GM23338 (cell line): ENCODE measurements around the gene RABGAP1L. TPM values are rescaled to one million over a fixed set of nuclear protein-coding genes. Genes with fewer than 3 reads are reported as not detected.

ENCODE experiments used
- ATAC-seq: fragments of 200-7000 bp; cut with Tn5 transposase; 3 replicates; pipeline ENCODE4 v1.9.1; 2020
- DNase-seq: peaks from one replicate; pipeline ENCODE4 v3.0.0-alpha.2; 2015; ENCODE audit warnings: low spot score
- H2AFZ ChIP-seq: fragments of 200-600 bp; sonication (generic); 2 replicates; pipeline ENCODE4 v1.8.0; 2016; ENCODE audit warnings: antibody characterized with exemption, mild to moderate bottlenecking, moderate library complexity
- H3F3A ChIP-seq: fragments of 200-600 bp; sonication (generic); replicated peaks from 2 replicates; pipeline ENCODE4 v1.8.0; 2017; ENCODE audit warnings: antibody characterized with exemption, mixed run types, low read depth
- H3K27ac ChIP-seq: fragments of 200-600 bp; sonication (generic); 2 replicates; pipeline ENCODE4 v1.6.1; 2016; ENCODE audit warnings: low read depth
- H3K27me3 ChIP-seq: fragments of 200-600 bp; sonication (generic); 2 replicates; pipeline ENCODE4 v1.8.0; 2016; ENCODE audit warnings: mild to moderate bottlenecking, mixed run types, moderate library complexity; ENCODE audit not compliant: insufficient read depth
- H3K36me3 ChIP-seq: fragments of 200-600 bp; sonication (generic); 2 replicates; pipeline ENCODE4 v1.8.0; 2016; ENCODE audit warnings: mild to moderate bottlenecking; ENCODE audit not compliant: insufficient read depth
- H3K4me1 ChIP-seq: fragments of 200-600 bp; sonication (generic); 2 replicates; pipeline ENCODE4 v1.8.0; 2016; ENCODE audit warnings: mild to moderate bottlenecking, moderate library complexity; ENCODE audit not compliant: insufficient read depth
- H3K4me2 ChIP-seq: fragments of 200-600 bp; sonication (generic); 2 replicates; pipeline ENCODE4 v1.7.1; 2017; ENCODE audit warnings: mixed run types
- H3K4me3 ChIP-seq: fragments of 200-600 bp; sonication (generic); 2 replicates; pipeline ENCODE4 v1.6.1; 2016; ENCODE audit warnings: mixed run types
- H3K79me2 ChIP-seq: fragments of 200-600 bp; sonication (generic); replicated peaks from 2 replicates; pipeline ENCODE4 v1.8.0; 2017; ENCODE audit warnings: mild to moderate bottlenecking; ENCODE audit not compliant: insufficient read depth
- H3K9me2 ChIP-seq: fragments of 200-600 bp; sonication (generic); 2 replicates; pipeline ENCODE4 v1.8.0; 2017; ENCODE audit not compliant: insufficient read depth
- H4K20me1 ChIP-seq: fragments of 200-600 bp; sonication (generic); replicated peaks from 2 replicates; pipeline ENCODE4 v1.8.0; 2017; ENCODE audit warnings: mild to moderate bottlenecking; ENCODE audit not compliant: insufficient read depth
- H3K27ac Mint-ChIP-seq: 2 replicates; pipeline ENCODE4 v1.8.0; 2020; ENCODE audit warnings: inconsistent platforms, mild to moderate bottlenecking, moderate library complexity, mixed read lengths
- H3K27me3 Mint-ChIP-seq: 3 replicates; pipeline ENCODE4 v1.8.0; 2022; ENCODE audit warnings: low read depth, mild to moderate bottlenecking, moderate library complexity, mixed read lengths, inconsistent platforms; ENCODE audit not compliant: insufficient read depth, poor library complexity
- H3K36me3 Mint-ChIP-seq: 3 replicates; pipeline ENCODE4 v1.8.0; 2021; ENCODE audit warnings: low read depth, mild to moderate bottlenecking, inconsistent platforms, moderate library complexity, mixed read lengths
- H3K4me1 Mint-ChIP-seq: 3 replicates; pipeline ENCODE4 v1.8.0; 2020; ENCODE audit warnings: mild to moderate bottlenecking, inconsistent platforms, mixed read lengths
- H3K4me3 Mint-ChIP-seq: 3 replicates; pipeline ENCODE4 v1.8.0; 2021; ENCODE audit warnings: moderate library complexity, mild to moderate bottlenecking, inconsistent platforms, mixed read lengths
- H3K9me3 Mint-ChIP-seq: 3 replicates; pipeline ENCODE4 v1.8.0; 2020; ENCODE audit warnings: moderate library complexity, mild to moderate bottlenecking, inconsistent platforms, mixed read lengths
- CREB1 ChIP-seq: fragments of 250-450 bp; sonication (Bioruptor Pico); IDR thresholded peaks from 2 replicates; pipeline ENCODE4 v1.5.0; 2020; ENCODE audit warnings: low read depth, mild to moderate bottlenecking, moderate library complexity
- CTCF ChIP-seq, 2 experiments: fragments of 200-600 bp in 1 of 2; sonication (generic) in 1 of 2; conservative IDR thresholded peaks; 2 replicates each; pipeline versions ENCODE4 v1.5.1 to v1.6.1; 2016 to 2017; ENCODE audit warnings: antibody characterized with exemption in 2 of 2, low read depth in 2 of 2, mild to moderate bottlenecking in 2 of 2, moderate library complexity in 1 of 2
- EZH2 ChIP-seq: fragments of 200-600 bp; sonication (generic); IDR thresholded peaks from one replicate; pipeline ENCODE4 v1.8.0; 2017; ENCODE audit warnings: antibody characterized with exemption, mild to moderate bottlenecking, low read depth; ENCODE audit not compliant: unreplicated experiment
- EZH2phosphoT487 ChIP-seq: fragments of 200-600 bp; sonication (generic); IDR thresholded peaks from one replicate; pipeline ENCODE4 v1.8.1; 2018; ENCODE audit warnings: antibody characterized with exemption; ENCODE audit not compliant: unreplicated experiment
- JUNB ChIP-seq: IDR thresholded peaks from one replicate; pipeline ENCODE4 v1.6.1; 2016; ENCODE audit warnings: antibody characterized with exemption; ENCODE audit not compliant: unreplicated experiment
- NANOG ChIP-seq: IDR thresholded peaks from 2 replicates; pipeline ENCODE4 v1.6.1; 2016; ENCODE audit warnings: antibody characterized with exemption, borderline replicate concordance
- POLR2AphosphoS5 ChIP-seq: IDR thresholded peaks from 2 replicates; pipeline ENCODE4 v1.6.1; 2016; ENCODE audit warnings: antibody characterized with exemption, low read depth
- STAT1 ChIP-seq: IDR thresholded peaks from one replicate; pipeline ENCODE4 v1.6.1; 2016; ENCODE audit warnings: antibody characterized with exemption; ENCODE audit not compliant: unreplicated experiment
- ZNF114 ChIP-seq: fragments of 250-450 bp; sonication (Bioruptor Pico); IDR thresholded peaks from 2 replicates; pipeline ENCODE4 v1.5.0; 2020; ENCODE audit warnings: mild to moderate bottlenecking, moderate library complexity
- ZNF331 ChIP-seq: fragments of 250-450 bp; sonication (Bioruptor Pico); IDR thresholded peaks from 2 replicates; pipeline ENCODE4 v1.5.0; 2020; ENCODE audit warnings: low read depth, mild to moderate bottlenecking, moderate library complexity
- ZNF462 ChIP-seq: fragments of 250-450 bp; sonication (Bioruptor Pico); IDR thresholded peaks from 2 replicates; pipeline ENCODE4 v1.5.0; 2020; ENCODE audit warnings: mild to moderate bottlenecking, moderate library complexity
- polyA plus RNA-seq: library from polyadenylated mRNA; unstranded; fragments of >200 nt; fragmentation: Nextera tagmentation; extraction: Ambion mirVana; gene quantifications from 2 replicates; pipeline ENCODE4 v1.2.1, GENCODE V29; 2016
- total RNA-seq: library from RNA; depleted of rRNA; stranded (reverse); fragments of >200 nt; shearing (Covaris generic); gene quantifications from 2 replicates; pipeline ENCODE4 v1.2.3, GENCODE V29; 2014

The RABGAP1L gene
- total and polyA plus RNA-seq, 2 experiments from 2014 or later = 83.2 to 136 TPM

- TF ChIP-seq JUNB (no peak), EZH2 (no peak), EZH2phosphoT487 (no peak), CREB1 (CRISPR knock-in tag) (no peak), ZNF331 (CRISPR knock-in tag) (no peak), CTCF (conservative IDR thresholded peaks at IDR 0.05; ENCODE audit: low read depth in 2 of 2) (no peak), ZNF114 (CRISPR knock-in tag) (no peak), STAT1 (no peak)
- Histone ChIP-seq H3K27me3 (no peaks in the 10 kb centered on the region), H3K4me2 (no peak overlapping the region), H3F3A (peaks cover 4% of the 10 kb centered on the region; the same call in 1 of the 2 replicates), H3K27ac (no peak overlapping the region), H3K4me3 (no peak overlapping the region), H3K9me2 (no peaks in the 10 kb centered on the region), H3K4me1 (peaks cover 5% of the 10 kb centered on the region; the same call in 1 of the 2 replicates), H2AFZ (no peak overlapping the region), H3K36me3 (peaks cover 9% of the 10 kb centered on the region; the same call in 1 of the 2 replicates), H4K20me1 (peaks cover 7% of the 10 kb centered on the region; the same call in 1 of the 2 replicates), H3K79me2 (peaks cover 14% of the 10 kb centered on the region)
- no peaks in the 10 kb centered on the region for H3K9me3 Mint-ChIP-seq
- peaks cover 22% of the 10 kb centered on the region for H3K36me3 Mint-ChIP-seq
- ATAC-seq (no peak), DNase-seq (no peak)
- H3K4me3 Mint-ChIP-seq = no peak overlapping the region
- H3K27me3 Mint-ChIP-seq = peaks cover 3% of the 10 kb centered on the region
- peaks cover 13% of the 10 kb centered on the region; the same call in 2 of the 3 replicates for H3K4me1 Mint-ChIP-seq
- no peak overlapping the region for H3K27ac Mint-ChIP-seq
Observed at GRCh38 chr1:174996476-174996875, 837.2 kb downstream of the RABGAP1L start.

GRCh38 chr1:174997041-174997440, 837.7 kb downstream of the RABGAP1L start:
- Mint-ChIP-seq H3K4me1 (peaks cover 17% of the 10 kb centered on the region; the same call in 2 of the 3 replicates), H3K27me3 (peaks cover 3% of the 10 kb centered on the region), H3K27ac (no peak overlapping the region), H3K9me3 (no peaks in the 10 kb centered on the region), H3K4me3 (no peak overlapping the region), H3K36me3 (peaks cover 19% of the 10 kb centered on the region)
- no peak overlapping the region for H3K4me3 ChIP-seq
- peaks cover 20% of the 10 kb centered on the region for H3K79me2 ChIP-seq
- DNase-seq = no peak
- H3K27me3 ChIP-seq = no peaks in the 10 kb centered on the region
- peaks cover 6% of the 10 kb centered on the region; the same call in 1 of the 2 replicates for H3K4me1 ChIP-seq
- no peaks in the 10 kb centered on the region for H3K9me2 ChIP-seq
- H3F3A ChIP-seq = peaks cover under 1% of the 10 kb centered on the region; the same call in 1 of the 2 replicates
- peaks cover 3% of the 10 kb centered on the region; the same call in 1 of the 2 replicates for H3K36me3 ChIP-seq
- no peak for ATAC-seq
- H2AFZ ChIP-seq = no peak overlapping the region
- peak overlapping the region; percentile 15; the same call in 1 of the 2 replicates for H3K27ac ChIP-seq
- no peak overlapping the region for H3K4me2 ChIP-seq
- H4K20me1 ChIP-seq = peaks cover 10% of the 10 kb centered on the region; the same call in 1 of the 2 replicates
- TF ChIP-seq EZH2 = no peak
- no peak for TF ChIP-seq STAT1
- TF ChIP-seq NANOG = no peak
- no peak for TF ChIP-seq ZNF462 (CRISPR knock-in tag)
- TF ChIP-seq POLR2AphosphoS5 = no peak
- no peak for TF ChIP-seq ZNF114 (CRISPR knock-in tag)
